Pancreas (tissue), 10 donors: ENCODE data around the gene SHROOM2. TPM values are rescaled to one million over a fixed set of nuclear protein-coding genes. Genes with fewer than 3 reads are reported as not detected.

Experiments
- ATAC-seq, 4 donors: fragments of 200-7000 bp; cut with Tn5 transposase; one replicate each; pipeline versions ENCODE4 v1.8.0 to v1.9.1; 2020; ENCODE audit warnings: mild to moderate bottlenecking in 4 of 4, moderate library complexity in 4 of 4
- DNase-seq, 6 donors: peaks; one replicate each; pipeline ENCODE4 v3.0.0-alpha.2; 2020
- FAIRE-seq: peaks from 2 replicates; lab custom pipeline; 2012; peaks lifted over from hg19 to GRCh38; lab: Jason Lieb, UNC
- H3K27ac ChIP-seq, 4 donors: fragments of 200-600 bp; sonication (generic); 1 replicate in 3 of 4; 2 replicates in 1 of 4; pipeline versions ENCODE4 v1.5.0 to v1.8.0; 2020
- H3K27me3 ChIP-seq, 4 donors: fragments of 200-600 bp; one replicate each; pipeline ENCODE4 v1.8.0; 2021
- H3K36me3 ChIP-seq, 3 donors: fragments of 200-600 bp; sonication (generic) in 1 of 3; one replicate each; pipeline versions ENCODE4 v1.5.0 to v1.8.0; 2020 to 2021
- H3K4me1 ChIP-seq, 3 donors: fragments of 200-600 bp; one replicate each; pipeline ENCODE4 v1.8.0; 2021
- H3K4me3 ChIP-seq, 4 donors: fragments of 200-600 bp; sonication (generic) in 2 of 4; one replicate each; pipeline versions ENCODE4 v1.5.0 to v1.8.0; 2020 to 2021
- H3K9me3 ChIP-seq, 4 donors: fragments of 200-600 bp; one replicate each; pipeline ENCODE4 v1.8.0; 2021
- WGBS, 2 donors: extraction: QIAGEN DNeasy Blood & Tissue Kit; methylation state at CpG; one replicate each; pipeline ENCODE4 v1.1.7; 2013; 5-methylcytosine and 5-hydroxymethylcytosine counted together
- intact Hi-C, 3 donors: fragments of 100-400 bp; cut with DNase I; formaldehyde crosslinking; loops; one replicate each; pipeline versions ENCODE4 v1.11.1 to v1.14.2; 2022
- polyA plus RNA-seq, 2 donors: library from polyadenylated mRNA; stranded (reverse); fragments of 200-250 nt; gene quantifications; one replicate each; pipeline ENCODE4 v1.2.3, GENCODE V29; 2013
- total RNA-seq, 6 donors: library from RNA; stranded (reverse); fragmentation: NEBNext Ultra II Directional in 4 of 6; extraction: Animal tissue kit (Norgen Biotek cat#: 25700) in 4 of 6; gene quantifications; one replicate each; pipeline versions ENCODE4 v1.2.1 to v1.2.4, GENCODE V29; 2021 to 2023
- TF ChIP-seq, protein P1 (sequence below), 4 donors: fragments of 200-600 bp; sonication (generic) in 3 of 4; IDR thresholded peaks; one replicate each; pipeline versions ENCODE4 v1.5.0 to v1.8.0; 2021; ENCODE audit warnings: antibody characterized with exemption in 4 of 4
- donor health status: healthy with polysubstance abuse.
- donor health status: DM: no; HTN: no; CAD: no; lungs with moderate emphysema.
- donor health status: DM: no; HTN: no; CAD: no.
- donor health status: control.
- donor health status: control.
- donor health status: Bipolar disorder and iron deficiency.
- donor health status: DM: yes; HTN: yes; CAD: no.
- donor health status: DM: no; HTN: no; CAD: no.
- donor health status: DM: no; HTN: no; CAD: no.
- donor health status: DM: yes; HTN: yes; CAD: no.

SHROOM2 gene
- total and polyA plus RNA-seq, 8 donors, result 3.2 to 6.6 (median 3.8) TPM

DNA sequence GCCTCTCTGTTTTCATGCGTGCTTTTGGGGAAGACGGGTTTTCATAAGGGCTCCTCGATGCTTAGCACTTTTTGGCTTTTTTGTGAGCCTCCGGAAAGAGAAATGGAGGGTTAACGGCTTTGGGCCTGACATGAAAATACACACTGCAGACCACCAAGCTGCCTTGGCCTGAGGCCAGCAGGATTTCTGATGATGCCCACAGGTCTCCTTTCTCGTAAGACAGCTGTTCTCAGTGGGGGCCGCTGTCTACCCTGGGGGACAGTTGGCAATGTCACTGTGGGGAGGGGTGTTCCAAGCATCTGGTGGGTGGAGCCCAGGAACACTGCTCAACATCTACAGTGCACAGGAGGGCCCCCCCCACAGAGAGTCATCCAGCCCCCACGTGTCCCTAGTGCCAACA lies 151.5 kb downstream of the SHROOM2 start:
- H3K27me3 ChIP-seq, result no peaks in the 10 kb centered on the region
- TF ChIP-seq, protein P1, sequence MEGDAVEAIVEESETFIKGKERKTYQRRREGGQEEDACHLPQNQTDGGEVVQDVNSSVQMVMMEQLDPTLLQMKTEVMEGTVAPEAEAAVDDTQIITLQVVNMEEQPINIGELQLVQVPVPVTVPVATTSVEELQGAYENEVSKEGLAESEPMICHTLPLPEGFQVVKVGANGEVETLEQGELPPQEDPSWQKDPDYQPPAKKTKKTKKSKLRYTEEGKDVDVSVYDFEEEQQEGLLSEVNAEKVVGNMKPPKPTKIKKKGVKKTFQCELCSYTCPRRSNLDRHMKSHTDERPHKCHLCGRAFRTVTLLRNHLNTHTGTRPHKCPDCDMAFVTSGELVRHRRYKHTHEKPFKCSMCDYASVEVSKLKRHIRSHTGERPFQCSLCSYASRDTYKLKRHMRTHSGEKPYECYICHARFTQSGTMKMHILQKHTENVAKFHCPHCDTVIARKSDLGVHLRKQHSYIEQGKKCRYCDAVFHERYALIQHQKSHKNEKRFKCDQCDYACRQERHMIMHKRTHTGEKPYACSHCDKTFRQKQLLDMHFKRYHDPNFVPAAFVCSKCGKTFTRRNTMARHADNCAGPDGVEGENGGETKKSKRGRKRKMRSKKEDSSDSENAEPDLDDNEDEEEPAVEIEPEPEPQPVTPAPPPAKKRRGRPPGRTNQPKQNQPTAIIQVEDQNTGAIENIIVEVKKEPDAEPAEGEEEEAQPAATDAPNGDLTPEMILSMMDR (IDR thresholded peaks at IDR 0.05), result no peak
- WGBS, 2 donors, result 81 to 87% methylated on average over 8 of the region's 8 CpGs
- no peaks in the 10 kb centered on the region for H3K9me3 ChIP-seq
- no peaks in the 10 kb centered on the region for H3K36me3 ChIP-seq
- no peak overlapping the region for H3K27ac ChIP-seq
- intact Hi-C loops, result no loop called here
- no peaks in the 10 kb centered on the region for H3K4me1 ChIP-seq
- no peak for ATAC-seq
- no peak for DNase-seq
- no peak overlapping the region for H3K4me3 ChIP-seq
- FAIRE-seq, result no peak

DNA sequence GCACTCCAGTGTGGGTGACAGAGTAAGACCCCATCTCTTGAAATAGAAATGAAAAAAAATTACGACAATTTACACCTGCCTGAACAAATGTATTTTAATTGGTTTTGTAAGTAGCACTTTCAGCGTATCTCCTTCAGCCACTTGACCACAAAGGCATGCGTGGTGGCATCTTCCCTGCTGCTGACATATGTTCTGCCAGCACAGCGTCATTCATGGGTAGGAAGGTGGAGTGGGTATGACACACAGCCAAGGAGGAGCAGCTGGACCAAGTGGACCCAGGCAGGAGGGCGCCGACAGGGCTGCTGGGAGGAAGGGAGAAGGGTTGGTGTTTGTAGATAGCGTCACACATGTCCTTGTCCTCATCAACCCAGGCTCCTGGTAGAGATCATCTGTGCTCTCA lies 152.3 kb downstream of the SHROOM2 start:
- 87 to 95% methylated on average over 7 of the region's 7 CpGs for WGBS, 2 donors
- Histone ChIP-seq H3K27me3 (no peaks in the 10 kb centered on the region), H3K27ac (no peak overlapping the region), H3K4me3 (no peak overlapping the region), H3K4me1 (no peaks in the 10 kb centered on the region), H3K9me3 (no peaks in the 10 kb centered on the region), H3K36me3 (no peaks in the 10 kb centered on the region)
- intact Hi-C loops, result no loop called here
- FAIRE-seq, result no peak
- DNase-seq, result no peak
- no peak for ATAC-seq
- TF ChIP-seq, protein P1 (IDR thresholded peaks at IDR 0.05), result no peak

DNA sequence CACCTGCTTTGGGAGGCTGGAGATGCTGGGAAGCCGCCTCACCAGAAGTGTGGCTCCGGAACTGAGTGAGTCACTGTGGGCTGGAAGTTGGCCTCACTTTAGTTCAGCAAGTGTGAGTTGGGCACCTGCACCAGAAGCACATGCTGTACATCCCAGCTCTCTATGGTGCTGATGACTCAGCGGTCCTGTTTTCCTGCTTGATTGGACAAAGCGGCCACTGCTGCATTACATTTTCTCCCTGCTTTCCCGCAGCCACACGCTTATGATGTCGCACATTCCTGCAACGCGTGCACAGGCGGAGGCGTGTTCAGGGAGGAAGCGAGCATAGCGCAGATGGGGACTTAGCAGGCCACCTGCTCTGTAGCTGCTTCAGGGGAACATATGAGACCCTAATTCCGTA lies 154.2 kb downstream of the SHROOM2 start:
- 92 to 95% methylated on average over 14 of the region's 14 CpGs for WGBS, 2 donors
- no peaks in the 10 kb centered on the region for H3K9me3 ChIP-seq
- TF ChIP-seq, protein P1 (IDR thresholded peaks at IDR 0.05), result no peak
- H3K4me3 ChIP-seq, result no peak overlapping the region
- ATAC-seq (peak in 2 of 4 donors; percentile 18 to 61), FAIRE-seq (no peak), DNase-seq (no peak)
- intact Hi-C loops, result no loop called here
- H3K4me1 ChIP-seq, result no peaks in the 10 kb centered on the region
- no peak overlapping the region for H3K27ac ChIP-seq
- no peaks in the 10 kb centered on the region for H3K27me3 ChIP-seq
- no peaks in the 10 kb centered on the region for H3K36me3 ChIP-seq

DNA sequence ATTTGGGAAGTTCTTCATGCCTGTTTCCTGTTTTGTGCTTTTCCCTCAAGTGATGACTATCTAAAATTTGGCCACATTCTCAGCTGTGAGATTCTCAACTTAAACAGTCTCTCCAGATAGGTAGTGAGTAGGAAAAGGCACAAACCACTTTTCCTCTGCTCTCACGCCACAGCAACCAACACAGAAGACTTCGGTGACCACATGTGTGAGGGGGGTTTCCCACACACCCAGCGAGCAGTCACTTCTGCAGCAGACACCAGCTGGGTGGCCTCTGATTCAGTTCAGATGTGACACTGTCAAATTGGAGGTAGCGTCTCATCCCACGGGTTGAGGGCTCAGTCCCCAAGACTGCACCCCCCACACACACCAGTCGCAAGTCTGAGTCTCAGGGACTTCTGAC lies 155.9 kb downstream of the SHROOM2 start:
- no peaks in the 10 kb centered on the region for H3K9me3 ChIP-seq
- WGBS, 2 donors, result 85 to 95% methylated on average over 6 of the region's 6 CpGs
- no peaks in the 10 kb centered on the region for H3K4me1 ChIP-seq
- intact Hi-C loops, result no loop called here
- no peaks in the 10 kb centered on the region for H3K27me3 ChIP-seq
- ATAC-seq, result no peak
- H3K27ac ChIP-seq, result no peak overlapping the region
- no peak for DNase-seq
- TF ChIP-seq, protein P1 (IDR thresholded peaks at IDR 0.05), result no peak
- no peak for FAIRE-seq
- no peaks in the 10 kb centered on the region for H3K36me3 ChIP-seq
- H3K4me3 ChIP-seq, result no peak overlapping the region

DNA sequence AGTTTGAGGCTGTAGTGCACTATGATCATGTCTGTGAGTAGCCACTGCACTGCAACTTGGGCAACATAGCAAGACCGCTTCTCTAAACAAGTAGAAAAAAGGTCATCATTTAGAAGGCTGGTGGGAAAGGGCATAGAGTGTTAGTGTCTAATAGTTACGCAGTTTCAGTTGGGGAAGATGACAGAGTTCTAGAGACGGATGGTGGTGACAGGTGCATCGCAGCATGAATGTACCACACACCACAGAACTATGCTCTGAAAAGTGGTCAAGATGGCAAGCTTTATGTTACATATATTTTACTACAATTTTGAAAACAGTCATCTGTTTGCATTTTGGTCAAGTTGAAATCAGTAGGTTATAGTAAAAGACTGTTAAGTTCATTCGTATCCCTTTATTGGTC lies 157.2 kb downstream of the SHROOM2 start:
- no peak for ATAC-seq
- Histone ChIP-seq H3K9me3 (no peaks in the 10 kb centered on the region), H3K27ac (no peak overlapping the region), H3K36me3 (no peaks in the 10 kb centered on the region), H3K27me3 (no peaks in the 10 kb centered on the region), H3K4me1 (no peaks in the 10 kb centered on the region), H3K4me3 (no peak overlapping the region)
- DNase-seq, result no peak
- TF ChIP-seq, protein P1 (IDR thresholded peaks at IDR 0.05), result no peak
- 95 to 96% methylated on average over 5 of the region's 5 CpGs for WGBS, 2 donors
- intact Hi-C loops, result no loop called here
- no peak for FAIRE-seq
